Mesendoderm (in vitro differentiated cells): ENCODE measurements around the gene SERPING1.
A peak's percentile ranks its signal among the peaks of the same experiment; 100 is the strongest.

Experiments
- DNase-seq: peaks from one replicate; pipeline ENCODE4 v3.0.0; 2013
- H2AK5ac ChIP-seq: 2 replicates; pipeline ENCODE4 v1.6.1; 2013; ENCODE audit warnings: low read length, inconsistent platforms
- H2BK120ac ChIP-seq: 2 replicates; pipeline ENCODE4 v1.6.1; 2013; ENCODE audit warnings: low read depth, mild to moderate bottlenecking, low read length, moderate library complexity, mixed read lengths
- H2BK15ac ChIP-seq: replicated peaks from 2 replicates; pipeline ENCODE4 v1.6.1; 2013; ENCODE audit warnings: low read depth, mild to moderate bottlenecking, moderate library complexity
- H2BK5ac ChIP-seq: 2 replicates; pipeline ENCODE4 v1.6.1; 2013; ENCODE audit warnings: low read length, inconsistent platforms
- H3K18ac ChIP-seq: 2 replicates; pipeline ENCODE4 v1.6.1; 2013; ENCODE audit warnings: mild to moderate bottlenecking, low read length, mixed read lengths
- H3K23ac ChIP-seq: one replicate; pipeline ENCODE4 v1.6.1; 2013; ENCODE audit warnings: low read length
- H3K27ac ChIP-seq: 2 replicates; pipeline ENCODE4 v1.5.1; 2013; ENCODE audit warnings: low read depth, mild to moderate bottlenecking, inconsistent platforms, low read length, moderate library complexity
- H3K27me3 ChIP-seq: 2 replicates; pipeline ENCODE4 v1.6.1; 2013; ENCODE audit warnings: low read length, control low read depth, mild to moderate bottlenecking, inconsistent platforms; ENCODE audit not compliant: insufficient read depth, poor library complexity
- H3K36me3 ChIP-seq: 2 replicates; pipeline ENCODE4 v1.6.1; 2013; ENCODE audit warnings: low read length, inconsistent platforms; ENCODE audit not compliant: control insufficient read depth, insufficient read depth
- H3K4ac ChIP-seq: one replicate; pipeline ENCODE4 v1.6.1; 2013; ENCODE audit warnings: low read depth, mild to moderate bottlenecking, low read length, moderate library complexity
- H3K4me1 ChIP-seq: 2 replicates; pipeline ENCODE4 v1.6.1; 2013; ENCODE audit warnings: low read depth, low read length, inconsistent platforms; ENCODE audit not compliant: control insufficient read depth
- H3K4me2 ChIP-seq: 2 replicates; pipeline ENCODE4 v1.6.1; 2013; ENCODE audit warnings: low read length
- H3K4me3 ChIP-seq: 2 replicates; pipeline ENCODE4 v1.5.1; 2013; ENCODE audit warnings: mild to moderate bottlenecking, low read length
- H3K56ac ChIP-seq: one replicate; pipeline ENCODE4 v1.6.1; 2013; ENCODE audit warnings: low read length
- H3K79me1 ChIP-seq: 2 replicates; pipeline ENCODE4 v1.6.1; 2013; ENCODE audit warnings: low read length, inconsistent platforms
- H3K79me2 ChIP-seq: 2 replicates; pipeline ENCODE4 v1.6.1; 2013; ENCODE audit warnings: mild to moderate bottlenecking, low read length; ENCODE audit not compliant: control insufficient read depth, insufficient read depth
- H3K9ac ChIP-seq: 2 replicates; pipeline ENCODE4 v1.6.1; 2013; ENCODE audit warnings: low read length, inconsistent platforms
- H4K5ac ChIP-seq: one replicate; pipeline ENCODE4 v1.6.1; 2013; ENCODE audit warnings: low read length
- H4K8ac ChIP-seq: one replicate; pipeline ENCODE4 v1.6.1; 2013; ENCODE audit warnings: low read depth, mild to moderate bottlenecking, control low read depth, low read length, moderate library complexity
- WGBS: extraction: QIAGEN DNeasy Blood & Tissue Kit; methylation state at CpG from one replicate; pipeline ENCODE4 v1.1.7; 2013; ENCODE audit warnings: low lambda C conversion rate, missing lambda C conversion rate; ENCODE audit not compliant: insufficient coverage; ENCODE audit errors: extremely low coverage; 5-methylcytosine and 5-hydroxymethylcytosine counted together

SERPING1 gene

DNA sequence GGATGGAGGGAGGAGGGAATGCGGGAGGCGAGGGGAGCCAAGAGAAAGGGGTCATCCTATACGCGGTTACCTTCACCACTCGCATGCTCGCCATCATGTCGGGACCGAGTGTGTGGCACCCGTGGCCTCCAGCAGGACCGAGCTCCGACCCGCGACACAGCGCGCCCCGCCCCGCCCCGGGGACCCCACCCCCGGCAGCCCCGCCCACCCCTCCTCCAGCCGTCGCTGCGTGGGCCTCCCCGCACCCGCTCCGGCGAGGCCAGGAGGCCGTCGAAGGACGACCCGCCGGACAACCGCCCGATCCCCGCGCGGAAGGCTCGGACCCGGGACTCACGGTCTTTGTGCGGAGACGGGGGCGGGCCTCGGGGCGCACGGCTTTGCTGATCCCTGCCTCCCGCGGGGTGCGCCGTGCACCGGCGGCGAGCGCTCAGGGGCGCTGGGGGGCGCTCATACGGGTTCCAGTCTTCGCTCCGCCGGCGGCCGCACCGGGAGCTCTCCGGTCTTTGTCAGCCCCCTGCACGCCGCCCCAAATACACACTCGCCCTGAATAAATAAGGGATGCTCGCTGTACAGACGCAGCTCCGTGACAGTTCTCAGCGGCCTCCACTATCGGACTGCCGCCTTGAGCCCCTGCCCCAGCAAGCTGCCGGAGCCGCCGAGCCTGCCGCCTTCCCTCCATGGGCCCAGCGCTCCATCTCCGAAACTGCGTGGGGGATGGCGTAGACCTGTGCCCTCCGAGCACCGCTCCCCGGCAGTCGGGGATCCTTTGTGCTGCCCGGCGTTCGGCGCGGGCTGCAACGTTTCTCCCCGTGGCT lies 29.8 kb upstream of the SERPING1 start, which contains the start of gene UBE2L6:
TSS of gene UBE2L6 (minus strand) at position 158 of the 815 bp plus-strand sequence. CDS start at position 97, 61 bp downstream.
- Histone ChIP-seq H3K36me3 (no peaks in the 10 kb centered on the region), H3K27ac (no peak within 1 kb of the TSS), H3K56ac (peak within 1 kb of the TSS; percentile 96), H3K4me1 (no peaks in the 10 kb centered on the region), H3K79me2 (no peaks in the 10 kb centered on the region), H2AK5ac (no peak within 1 kb of the TSS), H3K79me1 (no peaks in the 10 kb centered on the region), H3K27me3 (no peaks in the 10 kb centered on the region), H3K9ac (peak within 1 kb of the TSS; percentile 82), H3K18ac (no peak within 1 kb of the TSS), H3K4ac (no peak within 1 kb of the TSS), H2BK120ac (no peak within 1 kb of the TSS), H2BK15ac (no peak within 1 kb of the TSS), H3K23ac (no peak within 1 kb of the TSS), H3K4me2 (peak within 1 kb of the TSS; percentile 98), H4K8ac (no peak within 1 kb of the TSS), H4K5ac (no peak within 1 kb of the TSS), H2BK5ac (no peak within 1 kb of the TSS), H3K4me3 (peak within 1 kb of the TSS; percentile 65)
- WGBS = no CpG with 5 or more reads among the region's 92 CpGs
- no peak for DNase-seq

DNA sequence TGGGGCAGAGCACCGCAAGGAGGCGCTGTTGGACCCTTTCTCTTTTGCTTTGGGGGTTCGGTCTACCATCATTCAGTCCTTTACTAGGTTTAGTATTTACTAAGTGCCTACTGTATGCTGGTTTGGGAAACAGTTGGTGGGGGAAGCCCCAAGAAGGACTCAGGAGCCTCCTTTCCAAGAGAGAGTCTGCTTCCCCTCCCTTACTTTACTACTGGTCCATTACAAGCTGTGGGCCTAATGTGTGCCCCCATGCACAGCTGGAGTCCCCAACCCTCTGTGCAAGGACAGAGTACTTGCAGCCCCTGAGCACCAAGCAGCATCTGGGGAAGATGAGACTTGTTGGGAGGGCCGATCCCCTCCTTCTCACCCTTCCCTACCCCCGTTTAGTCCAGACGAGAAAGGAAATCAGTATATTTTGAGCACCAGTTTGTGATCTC lies 29.1 kb upstream of the SERPING1 start:
- Histone ChIP-seq H4K8ac (no peak overlapping the region), H2BK15ac (no peak overlapping the region), H2AK5ac (no peak overlapping the region), H3K36me3 (no peaks in the 10 kb centered on the region), H3K4me2 (peak overlapping the region; percentile 98), H3K9ac (no peak overlapping the region), H3K4ac (no peak overlapping the region), H3K23ac (no peak overlapping the region), H3K18ac (no peak overlapping the region), H2BK120ac (no peak overlapping the region), H3K4me3 (no peak overlapping the region), H2BK5ac (no peak overlapping the region), H3K79me2 (no peaks in the 10 kb centered on the region), H3K27me3 (no peaks in the 10 kb centered on the region), H3K56ac (peak overlapping the region; percentile 96), H3K27ac (no peak overlapping the region), H4K5ac (no peak overlapping the region), H3K79me1 (no peaks in the 10 kb centered on the region), H3K4me1 (no peaks in the 10 kb centered on the region)
- WGBS = no CpG with 5 or more reads among the region's 6 CpGs
- DNase-seq = peak; percentile 85

DNA sequence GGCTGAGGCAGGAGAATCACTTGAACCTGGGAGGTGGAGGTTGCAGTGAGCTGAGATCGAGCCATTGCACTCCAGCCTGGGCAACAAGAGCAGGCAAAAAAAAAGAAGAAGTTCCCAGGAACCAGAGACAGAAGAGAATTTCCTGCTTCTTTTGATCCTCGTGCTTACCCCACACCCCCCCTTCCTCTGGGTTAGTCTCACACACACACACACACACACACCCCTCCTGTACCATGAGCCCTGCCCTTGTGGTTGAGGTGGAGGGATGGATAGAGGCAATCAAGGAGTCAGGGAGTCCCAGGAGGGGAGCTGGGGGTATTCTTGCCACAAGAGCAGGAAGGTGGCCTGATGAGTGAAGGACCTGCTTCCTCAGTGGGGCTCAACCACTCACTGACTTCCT lies 25.9 kb upstream of the SERPING1 start:
- Histone ChIP-seq H3K79me2 (no peaks in the 10 kb centered on the region), H3K36me3 (no peaks in the 10 kb centered on the region), H2AK5ac (no peak overlapping the region), H3K4me3 (no peak overlapping the region), H3K79me1 (no peaks in the 10 kb centered on the region), H3K27ac (no peak overlapping the region), H2BK15ac (no peak overlapping the region), H3K18ac (no peak overlapping the region), H3K23ac (no peak overlapping the region), H2BK5ac (no peak overlapping the region), H3K56ac (no peak overlapping the region), H3K4me2 (no peak overlapping the region), H3K4ac (no peak overlapping the region), H4K8ac (no peak overlapping the region), H3K4me1 (no peaks in the 10 kb centered on the region), H3K9ac (no peak overlapping the region), H2BK120ac (no peak overlapping the region), H3K27me3 (no peaks in the 10 kb centered on the region), H4K5ac (no peak overlapping the region)
- WGBS = no CpG with 5 or more reads among the region's 2 CpGs
- no peak for DNase-seq

DNA sequence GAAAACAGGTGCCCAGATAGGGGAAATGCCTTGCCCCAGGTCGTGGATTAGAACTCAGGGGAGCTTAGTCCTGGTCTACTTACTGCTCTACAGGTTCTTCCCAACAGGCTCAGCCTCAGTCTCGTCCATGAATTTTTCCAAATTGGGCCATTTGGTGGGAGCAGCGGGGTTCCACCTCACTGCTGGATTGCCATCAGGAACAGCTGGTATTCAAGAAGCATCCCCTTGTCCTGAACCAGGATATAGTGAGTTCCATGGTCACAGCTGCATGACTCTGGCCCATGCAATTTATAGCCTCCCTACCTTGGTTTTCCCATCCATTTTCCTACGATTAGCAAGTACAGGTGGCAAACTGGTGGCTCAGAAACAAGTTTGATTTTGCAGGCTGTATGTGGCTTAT lies 23.4 kb upstream of the SERPING1 start:
- Histone ChIP-seq H3K27me3 (no peaks in the 10 kb centered on the region), H4K8ac (no peak overlapping the region), H3K4me3 (no peak overlapping the region), H3K27ac (no peak overlapping the region), H3K79me1 (no peaks in the 10 kb centered on the region), H3K36me3 (no peaks in the 10 kb centered on the region), H2BK120ac (no peak overlapping the region), H3K9ac (no peak overlapping the region), H3K79me2 (no peaks in the 10 kb centered on the region), H3K18ac (no peak overlapping the region), H2AK5ac (no peak overlapping the region), H2BK15ac (no peak overlapping the region), H2BK5ac (no peak overlapping the region), H3K4me1 (no peaks in the 10 kb centered on the region), H4K5ac (no peak overlapping the region), H3K4ac (no peak overlapping the region), H3K56ac (no peak overlapping the region), H3K4me2 (no peak overlapping the region), H3K23ac (no peak overlapping the region)
- WGBS = no CpG with 5 or more reads among the region's 4 CpGs
- DNase-seq = peak; percentile 19

DNA sequence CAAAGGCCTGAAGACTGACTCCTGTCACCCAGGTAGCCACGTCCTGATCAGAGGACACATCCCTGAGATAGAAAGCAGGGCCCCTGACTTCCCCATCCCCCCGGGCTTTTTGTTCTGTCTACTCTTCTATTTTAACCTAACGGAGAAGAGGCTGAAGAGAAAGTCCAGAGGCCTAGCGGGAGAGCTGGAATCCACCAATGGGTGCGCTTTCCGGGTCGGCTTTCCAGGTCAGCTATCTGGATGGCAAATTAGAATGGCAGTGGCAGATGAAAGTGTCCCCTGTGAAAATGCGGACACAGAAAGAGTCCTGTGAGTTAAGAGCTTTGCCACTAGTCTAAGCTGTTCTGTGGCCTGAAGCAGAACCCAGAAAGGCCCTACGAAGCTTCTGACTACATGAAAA lies 13.1 kb upstream of the SERPING1 start:
- H3K27ac ChIP-seq = no peak overlapping the region
- H3K4ac ChIP-seq = no peak overlapping the region

DNA sequence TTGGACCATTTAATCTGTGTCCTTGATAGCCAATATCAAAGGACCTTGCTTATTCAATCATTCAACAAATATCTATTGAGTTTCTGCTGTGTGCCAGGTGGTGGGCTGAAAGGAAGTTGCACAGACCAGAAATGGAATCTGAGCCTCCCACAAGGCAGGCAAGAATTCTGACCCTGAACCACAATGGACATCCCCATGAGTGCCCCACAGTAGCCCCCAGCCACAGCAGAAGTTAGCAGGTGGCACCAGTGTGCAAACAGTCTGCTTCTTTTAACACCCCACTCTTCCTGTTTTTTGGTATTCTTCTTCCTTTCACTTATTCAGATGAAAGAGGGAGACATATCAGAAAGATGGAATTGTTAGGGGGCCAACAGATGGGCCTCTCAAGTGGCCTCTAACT lies 12.2 kb upstream of the SERPING1 start:
- H4K8ac ChIP-seq = no peak overlapping the region

More for the DNA sequence above, 13.1 kb upstream of the SERPING1 start:
- H3K9ac ChIP-seq = no peak overlapping the region
- H3K23ac ChIP-seq = no peak overlapping the region
- H2BK15ac ChIP-seq = no peak overlapping the region
- no peaks in the 10 kb centered on the region for H3K36me3 ChIP-seq
- H3K56ac ChIP-seq = no peak overlapping the region
- no peak overlapping the region for H3K4me2 ChIP-seq
- no peak overlapping the region for H2BK120ac ChIP-seq
- H3K79me2 ChIP-seq = no peaks in the 10 kb centered on the region
- no peak overlapping the region for H2BK5ac ChIP-seq
- no peaks in the 10 kb centered on the region for H3K27me3 ChIP-seq
- no peak for DNase-seq
- H3K18ac ChIP-seq = no peak overlapping the region
- H3K4me1 ChIP-seq = no peaks in the 10 kb centered on the region
- H3K79me1 ChIP-seq = no peaks in the 10 kb centered on the region
- no CpG with 5 or more reads among the region's 9 CpGs for WGBS
- no peak overlapping the region for H3K4me3 ChIP-seq
- no peak overlapping the region for H4K8ac ChIP-seq
- no peak overlapping the region for H2AK5ac ChIP-seq
- no peak overlapping the region for H4K5ac ChIP-seq

More for the DNA sequence above, 12.2 kb upstream of the SERPING1 start:
- H3K27ac ChIP-seq = no peak overlapping the region
- no peak overlapping the region for H2BK120ac ChIP-seq
- no peaks in the 10 kb centered on the region for H3K79me2 ChIP-seq
- H3K27me3 ChIP-seq = no peaks in the 10 kb centered on the region
- H3K9ac ChIP-seq = no peak overlapping the region
- no peak overlapping the region for H3K4me2 ChIP-seq
- H4K5ac ChIP-seq = no peak overlapping the region
- no peak overlapping the region for H2AK5ac ChIP-seq
- H3K4me3 ChIP-seq = no peak overlapping the region
- no peak for DNase-seq
- H3K79me1 ChIP-seq = no peaks in the 10 kb centered on the region
- H3K23ac ChIP-seq = no peak overlapping the region
- H3K36me3 ChIP-seq = no peaks in the 10 kb centered on the region
- no peaks in the 10 kb centered on the region for H3K4me1 ChIP-seq
- no peak overlapping the region for H3K56ac ChIP-seq
- H3K18ac ChIP-seq = no peak overlapping the region
- no peak overlapping the region for H2BK5ac ChIP-seq
- H3K4ac ChIP-seq = no peak overlapping the region
- H2BK15ac ChIP-seq = no peak overlapping the region
